Tibial nerve (tissue), 4 donors: ENCODE results near the gene KIF17.

Source experiments
- CTCF ChIP-seq, 5 experiments: fragments of 200-600 bp in 3 of 5; fragments of 450-650 bp in 2 of 5; sonication (generic) in 3 of 5; IDR thresholded peaks; one replicate each; pipeline ENCODE4 v1.5.1; 2016 to 2019; ENCODE audit warnings: antibody characterized with exemption in 5 of 5, mild to moderate bottlenecking in 3 of 5, moderate library complexity in 2 of 5
- EP300 ChIP-seq, 2 donors: sonication (generic); formaldehyde crosslinking; IDR thresholded peaks; one replicate each; pipeline ENCODE4 v1.6.1; 2017; ENCODE audit warnings: antibody characterized with exemption in 2 of 2, mild to moderate bottlenecking in 1 of 2
- POLR2A ChIP-seq, 2 donors: fragments of 450-650 bp; IDR thresholded peaks; one replicate each; pipeline ENCODE4 v1.6.1; 2017; ENCODE audit warnings: antibody characterized with exemption in 2 of 2, mild to moderate bottlenecking in 2 of 2, moderate library complexity in 2 of 2

- no peak for TF ChIP-seq CTCF (IDR thresholded peaks at IDR 0.05)
- no peak for TF ChIP-seq EP300 (IDR thresholded peaks at IDR 0.05)
- TF ChIP-seq POLR2A (IDR thresholded peaks at IDR 0.05) = no peak
These were observed 4.4 kb downstream of the KIF17 start for GRCh38 chr1:20713440-20713839.
